Stimulated activated CD4-positive, alpha-beta T cell treated with anti-CD3 and anti-CD28 coated beads, TNF-alpha, amount 100 ng/mL, for 4 hours (primary cell): ENCODE results near the gene XYLT1.

Source experiments
- DNase-seq, 3 experiments: peaks; one replicate each; pipeline ENCODE4 v3.0.0-alpha.2; 2020; ENCODE audit warnings: low read depth in 3 of 3

The XYLT1 gene

DNA sequence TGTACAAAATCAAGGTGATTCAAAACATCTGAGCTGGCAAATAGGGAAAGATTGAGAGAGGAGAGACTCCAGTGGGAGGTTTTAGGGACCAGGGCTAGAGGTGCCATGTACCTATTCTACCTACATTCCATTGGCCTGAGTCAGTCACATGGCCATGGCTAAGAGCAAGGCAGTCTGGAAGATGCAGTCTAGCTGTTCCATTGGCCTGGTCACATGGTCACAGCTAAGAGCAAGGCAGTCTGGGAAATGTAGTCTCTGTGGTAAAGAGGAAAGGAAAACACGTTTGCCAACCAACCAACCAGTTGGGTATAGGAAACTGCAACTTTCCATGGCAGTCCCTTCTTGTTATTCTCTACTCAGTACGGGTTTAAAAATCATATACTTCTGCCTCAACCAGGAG lies 369.1 kb downstream of the XYLT1 start:
- no peak for DNase-seq

DNA sequence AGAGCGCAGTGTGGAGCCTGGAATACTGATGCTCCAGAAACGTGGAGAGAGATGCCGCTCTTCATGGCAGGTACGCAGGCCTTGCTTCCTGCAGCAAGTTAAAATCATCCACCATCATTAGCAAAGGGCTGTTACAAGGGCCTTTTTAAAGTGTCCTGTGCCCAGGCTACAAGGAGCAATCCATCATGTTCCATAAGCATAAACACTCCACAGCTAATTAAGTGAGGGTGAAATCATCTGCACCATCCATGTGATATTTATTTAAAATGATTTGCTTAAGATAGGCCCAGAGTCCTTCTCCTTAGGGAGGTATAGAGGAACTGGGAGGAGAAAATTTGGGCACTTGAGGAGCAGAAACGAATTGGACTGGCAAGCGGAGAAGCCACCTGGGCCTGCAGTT lies 372.1 kb downstream of the XYLT1 start:
- DNase-seq: no peak

- DNase-seq: no peak
Observed at GRCh38 chr16:17084130-17084529, 386.6 kb downstream of the XYLT1 start.

DNA sequence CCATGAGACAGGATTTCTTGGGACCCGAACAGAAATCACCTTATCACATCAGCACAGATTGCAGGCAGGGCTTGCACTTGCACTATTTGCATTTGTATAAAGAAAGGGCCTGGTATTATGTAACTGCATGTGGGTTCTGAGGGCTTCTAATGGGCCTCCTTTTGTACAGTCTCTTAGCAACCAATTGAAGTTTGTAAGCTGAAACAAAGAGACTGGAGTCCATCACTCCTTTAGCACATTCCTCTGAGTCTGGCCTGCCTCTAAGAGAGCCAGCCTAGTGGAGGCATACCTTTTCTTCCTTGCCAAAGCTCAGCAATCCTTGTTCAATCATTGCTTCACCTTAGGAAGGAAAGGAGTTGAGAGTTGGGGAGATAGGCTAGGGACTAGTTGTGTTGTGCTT lies 387.1 kb downstream of the XYLT1 start:
- no peak for DNase-seq

GRCh38 chr16:17082095-17082882 lies 388.5 kb downstream of the XYLT1 start:
- no peak for DNase-seq

- no peak for DNase-seq
Observed at GRCh38 chr16:17080105-17080504, 390.7 kb downstream of the XYLT1 start.

DNA sequence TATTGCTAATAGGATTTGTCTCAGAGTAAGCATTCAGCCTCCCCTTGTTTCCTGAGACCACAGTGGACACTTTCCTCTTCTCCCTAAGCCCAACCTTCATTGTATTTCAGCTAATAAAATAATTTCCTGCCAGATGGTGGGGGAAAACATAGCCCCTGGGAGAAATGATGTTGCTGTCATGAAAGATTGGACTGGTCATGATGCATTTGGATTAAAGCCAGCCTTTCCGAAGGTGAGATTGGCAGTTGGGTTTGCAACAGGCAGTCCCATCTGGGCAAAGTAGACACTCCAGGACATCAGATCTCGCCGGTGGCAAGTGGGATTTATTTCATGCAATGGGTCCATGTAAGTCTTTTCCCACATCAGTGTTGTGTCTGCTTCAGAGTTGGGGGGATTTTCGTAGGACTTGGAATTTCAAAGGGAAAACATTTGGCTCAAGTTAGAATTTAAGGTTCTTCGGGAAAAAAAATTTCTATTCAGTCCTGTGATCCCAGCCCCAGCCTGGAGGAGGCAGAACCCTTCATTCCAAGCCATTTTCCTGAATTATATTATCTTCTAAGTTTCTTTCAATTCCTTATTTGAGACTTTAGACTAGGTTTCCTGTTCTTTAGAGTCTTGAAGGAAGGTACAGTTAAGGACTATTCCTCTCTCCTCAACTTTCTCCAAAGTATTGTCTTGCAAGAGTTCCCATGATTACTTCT lies 391.7 kb downstream of the XYLT1 start:
- no peak for DNase-seq

DNA sequence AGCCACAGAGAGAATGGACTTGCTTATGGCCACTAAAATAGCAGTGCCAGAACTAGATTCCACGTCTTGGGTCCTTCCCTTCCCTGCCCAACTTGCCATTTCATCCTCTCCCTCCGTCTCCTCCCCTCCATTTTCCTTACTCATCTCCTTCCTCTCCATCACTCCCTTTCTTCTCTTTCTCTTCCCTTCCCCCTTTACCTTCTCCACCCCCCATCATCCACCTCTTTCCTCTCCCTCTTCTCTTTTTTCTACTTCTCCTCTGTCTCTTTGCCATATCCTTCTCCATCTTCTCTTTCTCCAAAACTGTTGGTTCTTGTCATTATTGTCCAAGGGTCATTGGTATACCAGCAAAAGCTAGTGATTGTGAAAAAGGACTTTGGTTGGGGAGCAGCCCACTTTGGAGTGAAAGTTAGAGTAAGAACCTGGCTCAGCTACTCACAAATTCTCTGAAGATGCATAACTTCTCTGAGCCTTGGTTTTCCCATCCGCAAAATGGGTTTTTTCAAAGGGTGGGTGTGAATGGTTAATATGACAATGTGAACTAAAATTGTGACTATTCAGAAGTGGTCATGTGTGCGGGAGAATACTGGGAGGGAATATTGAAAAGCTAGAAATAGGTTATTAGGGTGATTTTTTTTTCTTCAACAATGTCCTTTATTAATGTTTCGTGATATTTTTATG lies 393.8 kb downstream of the XYLT1 start:
- DNase-seq: no peak

GRCh38 chr16:17076092-17076754 lies 394.5 kb downstream of the XYLT1 start:
- DNase-seq: no peak

GRCh38 chr16:17072104-17072503 lies 398.7 kb downstream of the XYLT1 start:
- no peak for DNase-seq

- peak; percentile 45 to 77 (median 64) for DNase-seq
Observed at GRCh38 chr16:17070882-17071592, 399.7 kb downstream of the XYLT1 start.

DNA sequence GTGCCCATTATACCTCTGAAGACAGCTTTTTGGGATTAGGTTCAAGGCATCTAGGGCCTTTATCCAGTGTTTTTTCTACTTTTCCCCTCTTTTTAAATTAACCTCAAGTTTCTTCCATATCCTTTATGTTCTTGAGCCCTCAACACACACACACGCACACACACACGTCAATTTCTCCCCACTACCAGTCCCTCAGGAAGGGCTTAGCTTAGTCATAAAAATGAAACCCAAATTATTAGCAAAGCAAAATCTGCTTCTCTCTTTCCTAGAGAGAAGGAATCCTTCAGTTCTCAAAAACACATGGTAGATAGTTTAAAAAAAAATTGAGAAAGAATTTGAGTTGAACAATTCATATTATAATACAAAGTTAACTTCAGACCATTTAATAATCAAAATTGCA lies 401.1 kb downstream of the XYLT1 start:
- no peak for DNase-seq

GRCh38 chr16:17068524-17068923 lies 402.2 kb downstream of the XYLT1 start:
- DNase-seq: no peak

DNA sequence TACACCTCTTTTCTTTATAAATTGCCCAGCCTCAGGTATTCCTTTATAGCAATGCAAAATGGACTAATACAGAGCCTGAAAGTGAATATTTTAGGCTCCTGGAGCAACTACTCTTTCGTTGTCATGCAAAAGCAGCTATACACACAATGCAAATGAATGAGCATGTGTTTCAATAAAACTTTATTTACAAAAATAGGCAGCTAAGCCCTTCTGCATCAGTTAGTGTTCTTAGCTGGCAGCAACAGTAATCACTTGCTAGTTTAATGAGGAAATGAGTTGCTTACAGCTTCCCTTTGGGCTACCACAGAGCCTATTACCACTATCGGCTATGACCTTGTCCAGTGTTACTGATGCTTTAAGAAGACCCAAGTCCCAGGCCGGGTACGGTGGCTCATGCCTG lies 402.9 kb downstream of the XYLT1 start:
- DNase-seq: no peak

GRCh38 chr16:17063201-17064139 lies 407.3 kb downstream of the XYLT1 start:
- no peak for DNase-seq

GRCh38 chr16:17062676-17063075 lies 408.1 kb downstream of the XYLT1 start:
- no peak for DNase-seq

- DNase-seq: no peak
Observed at GRCh38 chr16:17061326-17061725, 409.4 kb downstream of the XYLT1 start.

DNA sequence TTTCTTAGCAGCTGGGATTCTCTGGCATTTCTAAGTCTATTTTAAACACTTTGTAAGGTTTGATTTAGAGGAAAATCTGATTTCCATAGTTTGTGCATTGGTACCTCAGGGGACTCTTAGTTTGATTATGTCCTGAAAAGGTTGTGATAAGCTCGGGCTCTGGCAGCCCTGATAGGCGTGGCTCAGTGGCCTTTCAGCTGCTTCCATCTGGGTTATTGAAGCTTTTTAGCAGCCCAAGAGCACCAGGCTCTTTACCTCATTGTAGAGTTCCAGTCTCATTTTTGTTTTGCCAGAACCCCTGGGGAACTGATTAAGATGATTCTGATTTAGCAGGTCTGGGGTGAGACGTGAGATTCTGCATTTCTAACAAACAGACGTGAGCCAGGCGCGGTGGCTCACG lies 412.3 kb downstream of the XYLT1 start:
- DNase-seq: no peak

DNA sequence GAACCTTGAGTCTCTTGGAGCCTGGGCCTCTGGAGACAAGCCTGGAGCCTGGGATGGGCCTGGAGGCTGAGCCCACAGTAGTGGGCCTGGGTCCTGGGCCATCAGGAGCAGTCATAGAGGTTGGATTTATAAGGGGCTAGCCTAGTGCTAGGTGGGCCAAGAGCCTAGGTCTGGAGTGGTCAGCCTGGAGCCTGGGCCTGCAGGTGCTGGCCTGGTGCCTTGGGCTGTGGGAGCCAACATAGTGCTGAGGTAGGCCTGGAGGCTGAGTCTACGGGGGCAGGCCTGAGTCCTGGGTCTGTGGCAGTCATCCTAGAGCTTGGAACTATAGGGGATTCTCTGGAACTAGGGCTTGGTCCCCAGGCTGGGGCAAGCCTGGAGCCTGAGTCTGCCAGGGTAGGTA lies 414.1 kb downstream of the XYLT1 start:
- DNase-seq: no peak

- no peak for DNase-seq
Observed at GRCh38 chr16:17053536-17054160, 417.1 kb downstream of the XYLT1 start.
